Measurements from ENCODE around the gene MDM2. TPM values are rescaled to one million over a fixed set of nuclear protein-coding genes. Genes with fewer than 3 reads are reported as not detected.

Gene MDM2
- total and polyA plus RNA-seq, 9 of the 15 experiments (the other 6 are each of a cell fraction or from before 2014, with no cell fraction given): 13.6 to 100 (median 49.0) TPM

GRCh38 chr12:68876461-68876860 lies 68.5 kb downstream of the MDM2 start:
- no peaks in the 10 kb centered on the region for H3K4me1 ChIP-seq (replicated peaks in 1 of 2; ENCODE audit: control insufficient read depth in 2 of 2, insufficient read depth in 2 of 2, low read length in 2 of 2)
- CTCF ChIA-PET (ENCODE audit: low intra/inter-chr PET ratio): interaction anchor here (0.9 to 1.5 kb wide), 2 partner anchors 11 to 194 kb away, joined by 3 to 5 read pairs; no protein-coding TSS in a partner anchor
- H3K9ac ChIP-seq (ENCODE audit: insufficient read depth in 1 of 2, low read depth in 2 of 2, low read length in 2 of 2): no peak overlapping the region
- no peaks in the 10 kb centered on the region for H3K9me1 ChIP-seq (ENCODE audit: control insufficient read depth, insufficient read depth, low read length)
- 0% methylated on average over 4 of the region's 4 CpGs for WGBS (ENCODE audit: insufficient coverage, low coverage, missing lambda C conversion rate)
- ATAC-seq: no peak
- no peaks in the 10 kb centered on the region for H3K36me3 ChIP-seq (ENCODE audit: control insufficient read depth, insufficient read depth, low read length)
- H3K27me3 ChIP-seq (ENCODE audit: control insufficient read depth in 2 of 2, insufficient read depth in 2 of 2, low read length in 2 of 2): peaks cover 8 to 27% of the 10 kb centered on the region in 2 experiments; a peak in 4 of 5 replicates
- no peak for FAIRE-seq
- in situ Hi-C loops (cut with MboI) (no loop called here), intact Hi-C loops (cut with micrococcal nuclease) (no loop called here)
- H3K27ac ChIP-seq (ENCODE audit: extremely low read depth, low read depth, low read length): no peak overlapping the region
- no peak overlapping the region for H3K4me3 ChIP-seq
- H4K20me1 ChIP-seq (replicated peaks; ENCODE audit: control insufficient read depth, insufficient read depth, low read length): no peaks in the 10 kb centered on the region
- POLR2A ChIA-PET: interaction anchor here (0.5 kb wide), 1 partner anchor 1607 kb away, joined by 3 read pairs; the partner anchor contains the start of gene CAND1
- DNase-seq (ENCODE audit: extremely low read depth in 1 of 4, low spot score in 3 of 4): no peak
- no peak overlapping the region for H3K4me2 ChIP-seq (ENCODE audit: insufficient read depth, low read length)
- no peaks in the 10 kb centered on the region for H3K79me2 ChIP-seq (ENCODE audit: control insufficient read depth, insufficient read depth, low read length)
- TF ChIP-seq NFRKB (IDR thresholded peaks at IDR 0.05; ENCODE audit: low read depth) (no peak), ZBTB8A (IDR thresholded peaks at IDR 0.05; ENCODE audit: partially characterized antibody) (no peak), RFX5 (IDR thresholded peaks at IDR 0.05; ENCODE audit: low read depth, low read length) (no peak), GTF2F1 (IDR thresholded peaks at IDR 0.05; ENCODE audit: low read depth, low read length) (no peak)
- no peaks in the 10 kb centered on the region for H3K9me3 ChIP-seq (replicated peaks; ENCODE audit: control insufficient read depth, insufficient read depth, low read depth, low read length)
- no peak overlapping the region for H2AFZ ChIP-seq (ENCODE audit: low read depth, low read length)
- no TSS peak for BruUV-seq (replicated peaks)

GRCh38 chr12:68877583-68877982 lies 69.6 kb downstream of the MDM2 start:
- intact Hi-C loops (cut with micrococcal nuclease): no loop called here
- ChIA-PET POLR2A (no interaction called here), CTCF (ENCODE audit: low intra/inter-chr PET ratio) (no interaction called here)
- Histone ChIP-seq H3K4me1 (replicated peaks in 1 of 2; ENCODE audit: control insufficient read depth in 2 of 2, insufficient read depth in 2 of 2, low read length in 2 of 2) (no peaks in the 10 kb centered on the region), H3K4me3 (no peak overlapping the region), H3K4me2 (ENCODE audit: insufficient read depth, low read length) (no peak overlapping the region), H4K20me1 (replicated peaks; ENCODE audit: control insufficient read depth, insufficient read depth, low read length) (no peaks in the 10 kb centered on the region), H3K9me1 (ENCODE audit: control insufficient read depth, insufficient read depth, low read length) (no peaks in the 10 kb centered on the region), H3K9me3 (replicated peaks; ENCODE audit: control insufficient read depth, insufficient read depth, low read depth, low read length) (no peaks in the 10 kb centered on the region; the same call in 1 of the 2 replicates), H3K79me2 (ENCODE audit: control insufficient read depth, insufficient read depth, low read length) (no peaks in the 10 kb centered on the region), H2AFZ (ENCODE audit: low read depth, low read length) (no peak overlapping the region), H3K36me3 (ENCODE audit: control insufficient read depth, insufficient read depth, low read length) (no peaks in the 10 kb centered on the region), H3K9ac (ENCODE audit: insufficient read depth in 1 of 2, low read depth in 2 of 2, low read length in 2 of 2) (no peak overlapping the region), H3K27ac (ENCODE audit: extremely low read depth, low read depth, low read length) (no peak overlapping the region), H3K27me3 (ENCODE audit: control insufficient read depth in 2 of 2, insufficient read depth in 2 of 2, low read length in 2 of 2) (peaks cover 8 to 17% of the 10 kb centered on the region in 2 experiments; a peak in 4 of 5 replicates)
- DNase-seq (ENCODE audit: extremely low read depth in 1 of 4, low spot score in 3 of 4) (no peak), ATAC-seq (no peak), FAIRE-seq (no peak)
- no TSS peak for BruUV-seq (replicated peaks)
- in situ Hi-C loops (cut with MboI): no loop called here
- 11% methylated on average over 4 of the region's 4 CpGs for whole genome bisulfite sequencing (ENCODE audit: insufficient coverage, low coverage, missing lambda C conversion rate)
- no peak for TF ChIP-seq PCBP2 (IDR thresholded peaks at IDR 0.05; ENCODE audit: low read depth, low read length, poor library complexity, severe bottlenecking)
- TF ChIP-seq ZNF12 (CRISPR knock-in tag; IDR thresholded peaks at IDR 0.05): no peak
- no peak for TF ChIP-seq NFRKB (IDR thresholded peaks at IDR 0.05; ENCODE audit: low read depth)
- TF ChIP-seq E2F1 (CRISPR knock-in tag; IDR thresholded peaks at IDR 0.05): no peak
- TF ChIP-seq HDGF (IDR thresholded peaks at IDR 0.05): no peak
- TF ChIP-seq ZNF324 (CRISPR knock-in tag; IDR thresholded peaks at IDR 0.05): no peak
- no peak for TF ChIP-seq HDAC8 (tag; IDR thresholded peaks at IDR 0.05)
- no peak for TF ChIP-seq E2F6 (IDR thresholded peaks at IDR 0.05; ENCODE audit: borderline replicate concordance in 1 of 2, extremely low read depth in 1 of 2, insufficient read depth in 1 of 2, insufficient read length in 1 of 2, low read depth in 1 of 2, low read length in 1 of 2, poor library complexity in 1 of 2, severe bottlenecking in 1 of 2)
- no peak for TF ChIP-seq STAT5B (CRISPR knock-in tag; IDR thresholded peaks at IDR 0.05)
- TF ChIP-seq DLX4 (CRISPR knock-in tag; IDR thresholded peaks at IDR 0.05): no peak
- TF ChIP-seq ZNF184 (CRISPR knock-in tag; IDR thresholded peaks at IDR 0.05): no peak

Measured in K562 (cell line).